Measurements from ENCODE around the gene NOC2L.
"Not testable (repeated sequence)": the region's sequence is repeated elsewhere in the genome, so short reads cannot be mapped to it uniquely, and the experiment has no call there.

The NOC2L gene

DNA sequence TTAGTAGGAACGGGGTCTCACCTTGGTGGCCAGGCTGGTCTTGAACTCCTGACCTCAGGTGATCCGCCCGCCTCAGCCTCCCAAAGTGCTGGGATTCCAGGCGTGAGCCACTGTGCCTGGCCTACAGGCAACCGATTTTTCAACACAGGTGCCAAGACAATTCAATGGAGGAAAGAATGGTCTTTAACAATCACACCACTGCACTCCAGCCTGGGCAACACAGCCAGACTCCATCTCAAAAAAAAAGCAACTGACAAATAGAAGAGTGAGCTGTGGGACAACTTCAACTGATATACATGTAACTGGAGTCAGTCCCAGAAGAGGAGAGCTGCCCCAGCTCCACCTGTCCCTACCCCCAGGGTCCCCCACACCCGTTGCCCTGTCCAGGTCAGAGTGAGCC lies 35.5 kb upstream of the NOC2L start:
- in situ Hi-C loops (cut with MboI; ENCODE audit: low sequenced_read_pairs): not testable (repeated sequence)

DNA sequence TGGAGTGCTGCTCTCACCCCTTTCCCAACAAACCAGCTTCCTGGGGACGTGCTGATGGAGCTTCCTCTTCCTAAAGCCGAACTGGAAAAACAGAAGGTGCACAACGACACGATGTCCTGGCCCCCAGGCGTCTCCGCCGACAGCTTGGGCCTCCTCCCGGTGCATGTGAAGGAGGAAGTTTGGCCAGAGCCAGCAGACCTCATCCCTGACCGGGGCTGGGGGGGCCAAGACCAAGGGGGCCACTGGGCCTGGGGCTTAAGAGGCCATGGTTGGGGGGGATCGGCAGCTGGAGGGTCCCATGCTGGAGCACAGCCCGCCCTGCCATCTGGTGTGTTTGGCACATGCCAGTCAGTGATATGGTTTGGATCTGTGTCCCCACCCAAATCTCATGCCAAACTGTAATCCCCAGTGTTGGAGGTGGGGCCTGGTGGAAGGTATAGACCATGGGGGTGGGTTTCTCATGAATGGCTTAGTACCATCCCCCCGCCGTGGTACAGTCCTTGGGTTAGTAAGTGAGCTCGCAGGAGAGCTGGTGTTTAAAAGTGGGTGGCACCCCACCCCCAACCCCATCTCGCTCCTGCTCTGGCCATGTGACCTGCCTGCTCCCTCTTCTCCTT lies 34.4 kb upstream of the NOC2L start:
- in situ Hi-C loops (cut with MboI; ENCODE audit: low sequenced_read_pairs): no loop called here

DNA sequence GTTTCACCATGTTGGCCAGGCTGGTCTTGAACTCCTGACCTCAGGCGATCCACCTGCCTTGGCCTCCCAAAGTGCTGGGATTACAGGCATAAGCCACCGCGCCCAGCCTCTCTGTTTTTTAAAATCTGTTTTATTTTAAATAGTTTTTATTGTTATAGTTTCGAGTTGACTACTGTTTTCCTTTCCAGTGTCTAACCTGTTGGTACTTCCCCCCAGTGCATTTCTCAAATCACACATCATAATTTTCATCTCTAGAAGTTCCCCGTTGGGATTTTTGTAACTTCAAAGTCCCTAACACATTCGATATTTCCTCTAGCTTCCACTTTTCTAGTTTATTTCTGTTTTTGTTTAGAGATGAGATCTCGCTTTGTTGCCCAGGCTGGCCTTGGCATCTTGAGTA lies 33.3 kb upstream of the NOC2L start:
- in situ Hi-C loops (cut with MboI; ENCODE audit: low sequenced_read_pairs): no loop called here

DNA sequence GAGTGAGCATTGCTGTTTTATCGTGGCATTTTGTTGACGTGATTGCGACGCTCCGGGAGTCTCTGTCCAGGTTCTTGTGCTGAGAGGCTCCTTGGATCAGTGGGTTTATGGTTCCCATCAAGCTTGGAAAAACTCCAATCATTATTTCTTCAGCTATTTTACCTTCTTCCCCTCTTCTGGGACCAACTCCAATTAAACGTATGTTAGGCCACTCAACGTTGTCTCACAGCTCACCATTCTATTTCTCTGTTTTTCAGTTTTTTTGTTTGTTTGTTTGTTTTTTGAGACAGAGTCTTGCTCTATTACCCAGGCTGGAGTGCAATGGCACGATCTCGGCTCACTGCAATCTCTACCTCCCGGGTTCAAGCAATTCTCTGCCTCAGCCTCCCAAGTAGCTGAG lies 32.8 kb upstream of the NOC2L start:
- in situ Hi-C loops (cut with MboI; ENCODE audit: low sequenced_read_pairs): no loop called here

DNA sequence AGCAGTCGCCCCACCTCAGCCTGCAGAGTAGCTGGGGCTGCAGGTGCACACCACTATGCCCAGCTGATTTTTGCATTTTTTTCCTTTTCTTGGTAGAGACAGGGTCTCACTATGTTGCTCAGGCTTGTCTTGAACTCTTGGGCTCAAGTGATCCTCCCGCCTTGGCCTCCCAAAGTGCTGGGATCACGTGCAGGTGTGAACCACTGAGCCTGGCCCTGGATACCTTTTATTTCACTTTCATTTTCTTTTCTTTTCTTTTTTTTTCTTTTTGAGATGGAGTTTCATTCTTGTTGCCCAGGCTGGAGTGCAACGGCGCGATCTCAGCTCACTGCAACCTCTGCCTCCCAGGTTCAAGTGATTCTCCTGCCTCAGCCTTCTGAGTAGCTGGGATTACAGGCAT lies 32.2 kb upstream of the NOC2L start:
- in situ Hi-C loops (cut with MboI; ENCODE audit: low sequenced_read_pairs): not testable (repeated sequence)

DNA sequence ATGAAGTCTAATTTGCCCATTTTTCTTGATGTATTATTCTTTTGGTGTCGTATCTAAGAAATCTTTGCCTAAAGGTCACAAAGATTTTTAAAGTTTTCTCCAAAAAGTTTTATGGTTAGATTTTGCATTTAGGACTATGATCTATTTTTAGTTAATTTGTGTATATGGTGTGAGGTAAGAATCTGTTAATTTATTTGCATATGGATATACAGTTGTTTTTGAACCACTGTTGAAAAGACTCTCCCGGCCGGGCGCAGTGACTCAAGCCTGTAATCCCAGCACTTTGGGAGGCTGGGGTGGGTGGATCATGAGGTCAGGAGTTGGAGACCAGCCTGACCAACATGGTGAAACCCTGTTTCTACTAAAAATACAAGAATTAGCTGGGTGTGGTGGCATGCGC lies 29.0 kb upstream of the NOC2L start:
- in situ Hi-C loops (cut with MboI; ENCODE audit: low sequenced_read_pairs): not testable (repeated sequence)

DNA sequence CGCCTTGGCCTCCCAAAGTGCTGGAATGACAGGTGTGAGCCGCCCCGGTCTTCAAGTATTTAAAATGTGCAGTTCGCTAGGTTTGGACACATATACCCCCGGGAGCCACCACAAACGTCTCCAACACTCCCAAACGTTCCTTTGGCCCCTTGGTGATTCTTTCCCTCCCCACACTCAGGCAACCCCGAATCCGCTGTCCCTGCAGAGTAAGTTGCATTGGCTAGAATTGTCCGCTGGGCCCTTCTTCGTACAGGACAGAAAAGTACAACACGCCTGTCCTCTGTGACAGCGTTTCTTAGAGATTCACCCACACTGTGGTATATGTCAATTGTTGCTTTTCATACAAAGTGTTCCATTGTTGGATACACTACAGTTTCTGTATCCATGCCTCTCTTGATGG lies 26.1 kb upstream of the NOC2L start:
- in situ Hi-C loops (cut with MboI; ENCODE audit: low sequenced_read_pairs): no loop called here

DNA sequence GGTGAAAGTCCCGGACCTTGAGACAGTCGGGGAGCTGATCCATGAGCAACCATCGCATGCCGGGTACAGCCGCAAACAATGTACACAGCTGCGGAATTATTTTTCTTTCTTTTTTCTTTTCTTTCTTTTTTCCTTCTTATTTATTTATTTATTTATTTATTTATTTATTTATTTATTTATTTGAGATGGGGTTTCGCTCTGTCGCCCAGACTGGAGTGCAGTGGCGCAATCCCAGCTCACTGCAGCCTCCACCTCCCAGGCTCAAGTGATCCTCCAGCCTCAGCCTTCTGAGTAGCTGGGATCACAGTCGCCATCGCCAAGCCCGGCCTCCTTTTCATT lies 25.4 kb upstream of the NOC2L start:
- in situ Hi-C loops (cut with MboI; ENCODE audit: low sequenced_read_pairs): no loop called here

DNA sequence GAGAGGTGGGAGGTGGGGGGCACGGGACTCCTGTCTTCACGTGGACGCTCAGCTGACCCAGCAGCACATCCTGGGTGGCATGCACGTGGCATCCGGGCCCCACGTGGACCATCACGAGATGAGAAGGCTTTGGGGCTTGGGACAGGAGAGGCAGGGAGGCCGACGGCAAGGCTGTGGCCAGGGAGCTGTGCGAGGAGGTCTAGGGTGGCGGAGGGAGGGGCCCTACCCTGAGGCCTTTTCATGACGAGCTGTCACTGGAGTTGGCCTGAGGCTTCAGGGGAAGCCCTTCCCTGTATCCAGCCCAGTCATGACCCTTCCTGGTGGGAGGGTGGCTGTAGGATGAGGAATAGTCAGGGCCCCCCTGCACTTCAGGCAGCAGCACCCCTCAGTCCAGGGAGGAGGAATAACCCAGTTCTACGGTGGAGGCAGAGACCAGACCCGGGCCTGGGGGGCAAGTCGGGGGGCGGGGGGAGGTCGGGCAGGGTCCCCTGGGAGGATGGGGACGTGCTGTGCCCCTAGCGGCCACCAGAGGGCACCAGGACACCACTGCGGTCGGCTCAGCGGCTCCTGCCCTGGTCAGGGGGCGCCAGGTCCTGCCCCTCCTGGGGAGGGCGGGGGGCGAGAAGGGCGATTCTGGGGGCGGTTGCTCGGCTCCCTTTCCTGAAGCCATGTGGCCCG lies 24.9 kb upstream of the NOC2L start:
- in situ Hi-C loops (cut with MboI; ENCODE audit: low sequenced_read_pairs): no loop called here

DNA sequence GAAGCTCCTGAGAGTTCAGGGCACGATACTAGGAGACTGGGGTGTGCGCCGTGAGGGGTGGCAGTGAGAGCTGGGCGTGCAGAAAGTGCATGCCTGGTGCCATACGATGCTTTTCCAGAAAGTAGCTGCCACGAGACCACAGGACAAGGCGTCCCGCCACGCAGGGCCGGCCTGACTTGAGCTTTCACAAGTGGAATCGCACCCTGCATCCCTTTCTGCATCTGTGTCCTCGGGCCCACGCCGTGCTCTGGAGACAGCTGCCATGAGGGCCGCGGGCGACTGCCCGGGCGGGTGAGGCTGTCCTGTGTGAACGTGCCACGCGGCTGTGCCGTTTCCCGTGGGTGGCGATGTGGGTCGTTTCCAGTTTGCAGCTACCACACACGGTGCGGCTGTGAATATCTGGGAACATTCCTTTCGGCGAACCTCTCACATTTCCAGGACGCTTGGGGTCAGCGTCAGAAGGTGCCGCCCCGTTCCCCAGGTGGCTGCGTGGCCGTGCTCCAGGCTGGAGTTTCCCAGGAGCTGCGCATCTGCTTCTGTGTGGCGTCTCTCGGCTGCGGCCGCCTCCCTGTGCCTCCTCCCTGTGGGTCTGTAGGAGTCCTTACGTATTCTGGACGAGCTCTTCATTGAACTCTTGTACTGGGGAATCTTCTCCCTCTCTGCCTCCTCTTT lies 23.8 kb upstream of the NOC2L start:
- in situ Hi-C loops (cut with MboI; ENCODE audit: low sequenced_read_pairs): no loop called here

DNA sequence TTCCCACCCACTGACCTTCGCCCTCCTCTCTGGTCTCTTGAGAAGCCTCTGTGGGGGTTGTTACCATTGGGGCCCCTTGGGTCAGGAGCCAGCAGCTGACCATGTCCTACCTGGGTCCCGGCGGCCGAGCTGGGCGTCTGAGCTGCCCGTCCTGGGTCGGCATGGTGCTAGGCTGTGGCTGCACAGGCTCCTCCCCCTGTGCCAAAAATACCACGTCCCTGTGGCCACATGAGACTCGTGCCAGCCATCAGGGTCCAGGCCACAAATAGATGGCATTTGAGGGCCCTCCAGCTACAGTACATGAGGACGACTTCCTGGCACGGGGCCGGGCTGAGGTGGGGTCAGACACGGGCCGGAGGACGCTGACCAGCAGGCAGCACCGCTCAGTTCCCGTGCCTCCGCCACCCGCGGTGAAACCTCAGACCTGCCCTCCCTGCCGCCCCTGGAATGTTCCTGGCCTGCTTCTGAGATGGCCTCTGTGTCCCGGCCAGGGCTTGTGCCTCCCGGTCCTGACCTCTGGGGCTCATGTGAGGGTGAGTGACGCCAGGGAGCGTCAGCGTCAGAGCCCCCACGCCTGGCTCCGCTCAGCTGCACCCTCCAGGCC lies 23.0 kb upstream of the NOC2L start, which contains the start of gene PERM1:
Gene PERM1, minus strand, starts transcription at position 139 of the 604 bp plus-strand sequence. CDS start 1,064 bp downstream, outside the sequence.
- in situ Hi-C loops (cut with MboI; ENCODE audit: low sequenced_read_pairs): no loop called here

DNA sequence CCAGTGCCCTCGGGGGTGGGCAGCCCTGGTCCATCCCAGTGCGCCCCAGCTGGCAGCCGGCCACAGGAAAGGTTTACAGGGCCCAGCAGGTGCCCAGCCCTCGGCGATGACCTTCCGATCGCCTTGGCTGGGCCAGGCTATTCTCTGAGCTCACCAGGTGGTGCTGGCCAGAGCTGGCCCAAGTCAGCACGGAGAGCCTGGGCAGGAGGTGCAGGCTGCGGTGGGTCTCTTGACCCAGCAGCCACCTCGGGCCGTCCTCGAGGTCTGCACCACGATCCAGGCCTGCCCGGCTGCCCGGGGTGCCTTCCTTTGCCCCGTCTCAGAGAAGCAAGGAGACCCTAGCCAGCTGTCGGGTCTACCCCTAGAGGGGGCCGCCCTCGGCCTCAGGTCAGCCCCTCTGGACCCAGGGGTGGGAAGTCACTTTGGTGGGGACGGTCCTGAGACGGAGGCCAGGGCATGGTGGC lies 22.5 kb upstream of the NOC2L start:
- in situ Hi-C loops (cut with MboI; ENCODE audit: low sequenced_read_pairs): no loop called here

DNA sequence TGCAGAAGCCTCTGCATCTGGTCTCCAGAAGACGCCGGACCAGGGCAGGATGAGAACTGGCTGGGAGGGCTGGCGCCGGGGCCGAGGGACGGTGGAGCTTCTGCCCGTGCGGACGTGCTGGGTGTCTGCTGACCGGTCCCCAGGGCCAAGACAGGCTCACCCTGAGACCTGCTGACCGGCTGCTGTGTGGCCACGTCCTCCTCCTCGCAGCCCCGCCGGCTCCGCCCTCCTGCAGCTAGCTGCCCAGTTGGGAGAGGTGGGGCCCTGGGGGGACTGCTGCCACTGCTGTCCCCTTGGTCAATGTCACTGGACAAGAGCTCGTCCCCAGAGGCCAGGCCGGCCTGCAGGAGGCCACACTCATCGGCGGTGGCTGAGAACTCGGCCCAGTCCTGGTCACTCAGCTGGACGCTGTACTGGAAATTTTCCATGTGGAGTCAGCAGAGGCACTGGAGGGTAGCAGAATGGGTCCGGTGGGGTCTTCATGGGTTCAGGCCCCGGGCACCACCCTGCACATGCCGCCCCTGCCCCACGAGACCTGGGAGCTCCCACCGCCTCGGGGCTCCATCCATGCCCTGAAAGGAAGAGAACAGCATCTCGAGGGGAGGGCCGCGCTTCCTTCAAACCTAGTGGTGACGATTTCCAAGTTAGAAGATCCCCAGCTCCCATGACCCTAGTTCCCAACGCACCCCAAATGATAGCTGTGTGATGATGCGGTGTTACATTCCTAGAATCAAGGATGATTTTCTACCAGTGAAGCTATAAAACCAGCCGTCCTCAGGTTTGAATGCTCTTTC lies 21.7 kb upstream of the NOC2L start:
- in situ Hi-C loops (cut with MboI; ENCODE audit: low sequenced_read_pairs): no loop called here

DNA sequence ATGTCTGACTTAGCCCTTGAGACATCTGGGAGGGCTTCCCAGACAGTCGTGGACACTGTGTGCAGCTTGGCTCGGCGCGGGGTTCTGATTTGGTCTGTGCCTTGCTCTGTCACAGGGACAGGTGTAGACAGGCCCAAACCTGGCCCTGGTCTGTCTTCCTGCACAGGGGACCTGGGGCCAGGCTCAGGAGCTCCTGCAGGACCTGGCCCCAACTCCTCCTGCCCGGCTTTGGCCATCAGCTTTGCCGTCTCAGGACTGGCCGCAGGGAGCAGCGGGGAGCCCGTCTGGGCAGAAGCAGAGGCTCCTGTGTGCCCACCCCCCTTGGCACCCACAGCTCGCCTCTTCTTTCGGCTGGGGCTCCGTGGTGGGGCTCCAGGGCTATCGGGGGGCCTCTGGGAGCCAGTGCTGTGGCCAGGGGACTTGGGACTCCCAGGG lies 21.1 kb upstream of the NOC2L start:
- in situ Hi-C loops (cut with MboI; ENCODE audit: low sequenced_read_pairs): no loop called here

DNA sequence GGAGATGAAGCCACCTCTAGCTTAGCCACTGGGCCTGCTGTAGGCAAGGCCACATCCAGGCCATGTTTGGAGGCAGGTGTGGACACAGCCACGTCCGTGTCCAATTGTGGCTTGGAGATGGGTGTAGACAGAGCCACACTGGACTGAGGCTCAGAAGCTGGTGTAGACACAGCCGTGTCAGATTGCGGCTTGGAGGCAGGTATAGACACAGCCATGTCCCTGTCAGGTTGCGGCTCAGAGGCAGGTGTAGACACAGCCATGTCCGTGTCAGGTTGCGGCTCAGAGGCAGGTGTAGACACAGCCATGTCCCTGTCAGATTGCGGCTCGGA lies 20.7 kb upstream of the NOC2L start:
- in situ Hi-C loops (cut with MboI; ENCODE audit: low sequenced_read_pairs): no loop called here

DNA sequence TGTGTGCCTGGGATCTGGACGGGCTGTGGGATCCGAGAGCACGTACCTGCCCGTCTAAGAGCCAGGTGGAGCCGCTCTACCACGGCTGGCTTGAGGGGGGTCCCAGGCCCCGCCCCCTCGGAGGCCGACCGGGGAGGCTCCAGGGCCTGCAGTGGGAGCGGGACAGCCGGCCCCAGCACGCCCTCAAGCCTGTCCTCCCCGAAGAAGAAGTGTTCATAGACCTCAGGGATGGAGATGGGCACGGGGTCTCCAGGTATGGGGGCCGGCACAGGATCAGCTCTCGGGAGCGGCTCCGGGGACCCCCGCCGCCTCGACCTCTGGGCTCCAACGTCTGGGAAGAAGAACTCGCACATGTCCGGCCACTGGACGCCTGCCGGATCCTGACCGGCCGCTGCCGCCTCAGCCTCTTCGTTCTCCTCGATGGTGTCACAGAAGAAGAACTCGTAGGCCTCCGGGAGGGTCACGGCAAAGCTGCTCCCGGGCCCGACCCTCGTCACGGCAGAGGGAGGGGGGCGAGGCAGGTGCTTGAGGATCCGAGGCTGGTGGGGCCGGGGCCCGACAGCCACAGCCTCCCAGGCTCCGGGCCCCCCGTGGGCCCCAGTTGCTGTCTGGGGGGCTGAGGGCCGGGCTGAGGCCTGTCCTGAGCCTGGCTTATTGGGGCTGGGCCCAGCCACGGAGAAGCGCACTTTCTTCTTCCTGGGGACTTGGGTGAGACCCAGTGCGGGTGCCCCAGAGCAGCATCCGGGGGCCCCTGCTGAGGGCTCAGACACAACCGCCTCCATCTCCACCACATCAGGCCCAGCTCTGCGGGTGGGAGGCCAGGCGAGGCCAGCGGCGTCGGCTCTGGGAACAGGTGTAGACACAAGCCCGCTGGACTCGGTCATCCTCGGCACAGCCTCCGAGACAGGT lies 20.0 kb upstream of the NOC2L start:
- in situ Hi-C loops (cut with MboI; ENCODE audit: low sequenced_read_pairs): no loop called here

DNA sequence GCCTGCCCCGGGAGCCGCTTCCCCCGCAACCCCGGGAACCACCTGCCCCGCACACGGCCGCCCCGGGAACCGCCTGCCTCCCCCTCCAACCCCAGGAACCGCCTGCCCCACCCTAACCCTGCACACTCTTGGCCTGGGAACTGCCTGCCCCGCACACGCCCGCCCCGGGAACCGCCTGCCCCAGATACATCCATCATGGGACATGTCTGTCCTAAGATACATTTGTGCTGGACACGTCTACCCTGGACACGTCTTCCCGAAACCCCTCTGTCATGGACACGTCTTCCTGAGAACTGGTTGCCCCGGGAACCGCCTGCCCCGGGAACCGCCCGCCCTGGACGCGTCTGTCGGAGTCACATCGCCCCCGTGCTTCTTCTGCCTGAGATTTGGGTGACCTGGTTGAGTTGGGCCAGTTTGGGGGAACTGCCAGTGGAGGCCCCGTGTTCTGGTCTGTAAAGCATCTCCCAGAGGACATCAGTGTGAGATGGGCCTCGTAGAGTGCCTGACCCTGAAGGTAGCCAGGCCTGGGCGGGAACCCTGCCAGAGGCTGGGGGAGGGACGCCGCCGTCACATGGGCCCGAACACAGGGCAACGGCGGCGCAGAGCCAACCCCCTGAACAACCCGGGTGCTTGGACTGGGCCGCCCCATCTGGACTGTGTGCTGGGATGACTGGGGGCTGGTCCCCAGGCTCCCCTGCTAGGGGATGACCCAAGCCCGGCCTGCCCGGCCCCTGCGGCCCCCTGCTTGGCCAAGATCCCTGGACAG lies 19.2 kb upstream of the NOC2L start:
- in situ Hi-C loops (cut with MboI; ENCODE audit: low sequenced_read_pairs): no loop called here

DNA sequence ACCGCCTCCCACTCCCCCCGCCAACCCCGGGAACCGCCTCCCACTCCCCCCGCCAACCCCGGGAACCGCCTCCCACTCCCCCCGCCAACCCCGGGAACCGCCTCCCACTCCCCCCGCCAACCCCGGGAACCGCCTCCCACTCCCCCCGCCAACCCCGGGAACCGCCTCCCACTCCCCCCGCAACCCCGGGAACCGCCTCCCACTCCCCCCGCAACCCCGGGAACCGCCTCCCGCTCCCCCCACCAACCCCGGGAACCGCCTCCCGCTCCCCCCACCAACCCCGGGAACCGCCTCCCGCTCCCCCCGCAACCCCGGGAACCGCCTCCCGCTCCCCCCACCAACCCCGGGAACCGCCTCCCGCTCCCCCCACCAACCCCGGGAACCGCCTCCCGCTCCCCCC lies 17.7 kb upstream of the NOC2L start:
- in situ Hi-C loops (cut with MboI; ENCODE audit: low sequenced_read_pairs): not testable (repeated sequence)

DNA sequence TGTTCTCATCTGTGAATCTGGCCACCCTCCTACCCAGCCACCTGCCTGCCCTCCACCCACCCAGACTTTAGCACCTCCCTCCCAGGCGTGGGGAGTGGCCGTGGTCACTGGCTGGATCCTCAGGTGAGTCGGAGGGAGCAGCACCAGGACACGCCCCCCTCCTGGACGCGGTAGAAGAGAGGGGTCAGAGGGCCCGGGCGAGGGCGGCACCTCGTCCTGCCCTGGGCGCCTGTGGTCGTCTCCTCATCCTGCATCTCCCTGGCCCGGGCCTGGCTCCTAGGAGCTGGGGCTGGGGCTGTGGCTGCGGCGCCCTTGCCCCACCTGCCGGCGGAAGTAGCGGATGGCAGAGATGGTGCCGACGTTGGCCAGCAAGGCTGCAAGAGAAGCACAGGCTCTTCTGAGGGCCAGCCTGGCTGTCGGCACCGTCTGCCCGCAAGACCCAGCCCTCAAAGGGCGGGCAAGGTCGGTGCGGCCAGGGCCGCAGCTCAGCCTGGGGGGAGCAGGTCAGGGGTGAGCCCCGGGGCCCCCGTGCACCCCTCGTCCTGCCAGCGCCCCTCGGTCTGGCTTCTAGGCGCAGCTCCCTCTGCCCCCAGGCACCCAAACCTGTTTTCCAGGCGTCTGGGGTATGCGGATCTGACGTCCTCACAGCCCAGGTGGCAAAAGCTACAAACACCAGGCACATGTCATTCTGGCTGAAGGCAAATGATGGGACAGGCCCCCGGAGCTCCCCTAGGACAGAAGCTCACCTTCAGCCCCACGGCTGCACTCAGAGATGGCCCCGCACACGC lies 17.0 kb upstream of the NOC2L start:
- in situ Hi-C loops (cut with MboI; ENCODE audit: low sequenced_read_pairs): no loop called here

Data from HL-60/S4 (cell line).